Keratinocyte (primary cell): Measurements from ENCODE around the gene TRMT1.

Experiments used
- CTCF ChIP-seq, 3 experiments: IDR thresholded peaks in 1 of 3; conservative IDR thresholded peaks in 1 of 3; optimal IDR thresholded peaks in 1 of 3; 2 replicates in 2 of 3; 3 replicates in 1 of 3; pipeline versions ENCODE3 to v1.5.1; 2011; ENCODE audit warnings: low read length in 3 of 3, mild to moderate bottlenecking in 3 of 3, moderate library complexity in 2 of 3, control low read depth in 1 of 3, inconsistent platforms in 1 of 3; ENCODE audit not compliant: insufficient read depth in 2 of 3; ENCODE audit errors: extremely low read depth in 1 of 3
- EZH2 ChIP-seq: IDR thresholded peaks from one replicate; pipeline ENCODE4 v1.6.1; 2012; ENCODE audit warnings: inconsistent platforms, mild to moderate bottlenecking, low read length, moderate library complexity

GRCh38 chr19:13150931-13151604, 34.5 kb upstream of the TRMT1 start:
- no peak for TF ChIP-seq CTCF (optimal IDR thresholded peaks at IDR 0.05 in 1 of 3, IDR thresholded peaks at IDR 0.05 in 1 of 3, conservative IDR thresholded peaks at IDR 0.05 in 1 of 3; ENCODE audit: extremely low read depth in 1 of 3, insufficient read depth in 2 of 3, low read length in 3 of 3)
- no peak for TF ChIP-seq EZH2
